ENCODE data around the gene NRP1.
"Not testable (repeated sequence)": the region's sequence is repeated elsewhere in the genome, so short reads cannot be mapped to it uniquely, and the experiment has no call there.

NRP1 gene

DNA sequence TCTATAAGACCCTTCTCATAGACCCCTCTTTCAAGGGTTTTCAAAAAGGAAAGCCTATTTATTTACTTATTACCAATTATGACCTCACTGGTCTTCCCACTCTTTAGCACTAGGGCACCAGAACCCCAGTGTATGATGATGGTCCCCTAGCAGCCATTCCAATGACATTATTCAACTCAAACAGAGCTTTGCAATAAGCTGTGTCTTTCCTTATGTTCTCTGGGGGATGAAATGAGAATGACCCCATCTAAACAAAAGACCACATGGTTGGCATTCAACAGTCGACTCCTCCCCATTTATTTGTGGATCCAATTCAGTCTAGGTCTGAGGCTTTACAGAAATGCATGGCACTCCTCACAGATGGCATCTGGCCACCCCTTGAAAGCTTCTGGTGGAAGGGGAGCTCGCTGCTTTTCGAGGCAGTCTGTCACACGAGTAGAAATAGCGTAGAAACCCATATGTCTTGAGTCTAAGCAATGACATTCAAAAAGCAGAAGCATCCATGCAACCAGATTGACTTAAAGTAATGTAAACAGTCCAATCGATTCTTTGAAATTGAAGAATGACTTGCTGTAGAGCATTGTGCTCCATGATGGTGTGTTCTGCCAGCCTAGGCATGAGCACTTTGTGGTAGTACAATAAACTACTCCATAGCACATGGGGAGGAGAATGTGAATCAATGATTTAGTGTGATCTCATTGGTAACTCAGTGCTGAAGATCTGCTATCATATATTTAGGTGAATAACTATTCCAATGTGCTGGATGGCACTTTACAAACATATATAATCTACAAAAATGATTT is 29.8 kb downstream of the NRP1 start:
- H3K9me3 ChIP-seq (ENCODE audit: control insufficient read depth in 2 of 2, low read length in 2 of 2), result no peaks in the 10 kb centered on the region
- peaks cover 4% of the 10 kb centered on the region for H3K4me1 ChIP-seq (ENCODE audit: control insufficient read depth, insufficient read depth, low read length)
- peaks cover 0 to 2% of the 10 kb centered on the region in 2 donors for H3K36me3 ChIP-seq (ENCODE audit: control insufficient read depth in 2 of 2, insufficient read depth in 2 of 2, low read length in 2 of 2)
- no peak overlapping the region for H3K4me3 ChIP-seq (ENCODE audit: low read length in 2 of 2)
- no peaks in the 10 kb centered on the region for H3K27me3 ChIP-seq (ENCODE audit: control insufficient read depth in 1 of 2, insufficient read depth in 2 of 2, low read length in 2 of 2)
- no peak overlapping the region for H3K9ac ChIP-seq (ENCODE audit: low read length in 2 of 2)
- H3K27ac ChIP-seq (ENCODE audit: low read length), result no peak overlapping the region

DNA sequence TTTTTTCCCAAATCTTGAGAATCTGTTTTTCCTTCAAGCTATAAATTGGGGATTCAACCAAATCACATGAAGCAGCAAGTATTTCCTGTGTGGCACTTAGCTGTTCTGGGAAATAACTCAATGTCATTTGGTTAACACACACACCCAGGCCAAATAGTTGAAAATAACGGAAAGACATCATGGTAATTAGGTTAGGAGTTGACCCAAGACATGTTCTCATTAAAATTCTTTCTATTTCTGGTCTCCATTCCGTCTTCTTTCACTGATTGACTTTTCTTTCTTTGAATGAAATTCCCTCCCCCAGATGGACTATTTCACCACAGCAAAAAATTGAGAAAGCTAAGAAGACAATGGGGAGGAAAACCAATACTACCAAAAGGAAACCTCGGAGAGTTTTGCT is 30.5 kb downstream of the NRP1 start:
- Histone ChIP-seq H3K36me3 (ENCODE audit: control insufficient read depth in 2 of 2, insufficient read depth in 2 of 2, low read length in 2 of 2) (peaks cover 0 to 2% of the 10 kb centered on the region in 2 donors), H3K9ac (ENCODE audit: low read length in 2 of 2) (no peak overlapping the region), H3K9me3 (ENCODE audit: control insufficient read depth in 2 of 2, low read length in 2 of 2) (no peaks in the 10 kb centered on the region), H3K27me3 (ENCODE audit: control insufficient read depth in 1 of 2, insufficient read depth in 2 of 2, low read length in 2 of 2) (no peaks in the 10 kb centered on the region), H3K27ac (ENCODE audit: low read length) (no peak overlapping the region), H3K4me1 (ENCODE audit: control insufficient read depth, insufficient read depth, low read length) (peaks cover 4% of the 10 kb centered on the region), H3K4me3 (ENCODE audit: low read length in 2 of 2) (no peak overlapping the region)

DNA sequence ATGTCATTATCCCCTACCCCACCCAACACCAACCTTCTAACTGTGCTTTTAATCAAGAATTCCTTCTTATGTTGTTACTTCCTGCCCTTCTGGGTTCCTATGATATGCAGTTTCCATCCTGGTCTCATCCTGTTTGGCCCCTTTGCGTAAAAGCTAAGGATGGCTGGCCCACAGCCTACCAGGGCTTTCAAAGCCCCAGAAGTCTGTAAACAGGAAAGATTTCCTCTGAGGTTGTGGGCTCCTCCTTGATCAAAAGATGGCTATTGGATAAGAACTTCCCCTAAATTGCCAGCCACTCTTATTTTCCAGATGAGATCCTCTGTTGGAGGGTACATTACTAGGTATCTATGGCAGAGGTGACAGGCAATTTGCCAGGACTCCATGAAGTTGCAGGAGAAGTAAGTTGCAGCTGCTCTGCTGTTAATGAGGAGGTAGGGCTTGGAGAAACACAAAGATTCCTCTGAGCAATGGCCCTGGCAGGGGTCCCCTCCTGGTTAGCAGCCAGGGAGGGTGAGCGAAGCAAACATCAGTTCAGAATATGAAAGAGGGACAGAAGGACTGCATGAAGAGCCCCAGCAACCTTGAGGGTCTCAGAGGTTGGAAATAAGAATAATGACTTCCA is 32.1 kb downstream of the NRP1 start:
- Histone ChIP-seq H3K27me3 (ENCODE audit: control insufficient read depth in 1 of 2, insufficient read depth in 2 of 2, low read length in 2 of 2) (no peaks in the 10 kb centered on the region), H3K36me3 (ENCODE audit: control insufficient read depth in 2 of 2, insufficient read depth in 2 of 2, low read length in 2 of 2) (peaks cover 0 to 2% of the 10 kb centered on the region in 2 donors), H3K9me3 (ENCODE audit: control insufficient read depth in 2 of 2, low read length in 2 of 2) (no peaks in the 10 kb centered on the region), H3K9ac (ENCODE audit: low read length in 2 of 2) (no peak overlapping the region), H3K27ac (ENCODE audit: low read length) (no peak overlapping the region), H3K4me1 (ENCODE audit: control insufficient read depth, insufficient read depth, low read length) (peaks cover 4% of the 10 kb centered on the region), H3K4me3 (ENCODE audit: low read length in 2 of 2) (no peak overlapping the region)

DNA sequence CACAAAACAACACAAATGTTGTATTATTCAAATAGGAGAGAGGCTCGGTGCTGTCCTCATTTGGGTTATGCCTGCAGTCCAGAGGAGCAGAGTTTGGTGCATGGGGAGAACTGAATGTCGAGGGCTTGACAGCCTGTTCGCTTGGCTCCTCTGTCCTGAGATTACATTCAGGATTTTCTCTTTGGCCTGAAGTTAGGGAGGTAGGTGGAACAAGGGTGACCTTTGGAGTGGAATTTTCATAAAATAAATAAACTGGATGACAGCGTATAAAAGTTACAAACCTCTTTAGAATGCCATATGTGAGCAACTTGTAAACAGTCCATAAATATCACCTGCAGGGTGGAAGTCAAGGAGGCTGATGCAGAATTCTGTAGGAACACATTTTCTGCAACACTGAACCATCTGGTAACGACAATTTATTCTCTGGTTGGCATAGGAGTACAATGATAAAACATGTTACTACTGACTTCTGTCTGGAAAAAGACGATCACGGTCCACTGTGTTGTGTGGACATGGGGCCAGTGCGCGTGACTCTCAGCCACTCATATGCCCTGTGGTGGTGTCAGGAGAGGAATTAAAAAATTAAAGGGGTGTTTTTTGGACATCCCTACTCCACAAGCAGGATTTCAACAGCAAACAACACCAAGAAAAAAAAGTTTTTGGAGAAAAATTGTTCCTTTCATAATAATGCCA is 33.2 kb downstream of the NRP1 start:
- H3K4me3 ChIP-seq (ENCODE audit: low read length in 2 of 2), result no peak overlapping the region
- H3K36me3 ChIP-seq (ENCODE audit: control insufficient read depth in 2 of 2, insufficient read depth in 2 of 2, low read length in 2 of 2), result peaks cover 0 to 2% of the 10 kb centered on the region in 2 donors
- H3K4me1 ChIP-seq (ENCODE audit: control insufficient read depth, insufficient read depth, low read length), result peaks cover 6% of the 10 kb centered on the region
- no peaks in the 10 kb centered on the region for H3K27me3 ChIP-seq (ENCODE audit: control insufficient read depth in 1 of 2, insufficient read depth in 2 of 2, low read length in 2 of 2)
- no peak overlapping the region for H3K9ac ChIP-seq (ENCODE audit: low read length in 2 of 2)
- no peak overlapping the region for H3K27ac ChIP-seq (ENCODE audit: low read length)
- H3K9me3 ChIP-seq (ENCODE audit: control insufficient read depth in 2 of 2, low read length in 2 of 2), result no peaks in the 10 kb centered on the region

DNA sequence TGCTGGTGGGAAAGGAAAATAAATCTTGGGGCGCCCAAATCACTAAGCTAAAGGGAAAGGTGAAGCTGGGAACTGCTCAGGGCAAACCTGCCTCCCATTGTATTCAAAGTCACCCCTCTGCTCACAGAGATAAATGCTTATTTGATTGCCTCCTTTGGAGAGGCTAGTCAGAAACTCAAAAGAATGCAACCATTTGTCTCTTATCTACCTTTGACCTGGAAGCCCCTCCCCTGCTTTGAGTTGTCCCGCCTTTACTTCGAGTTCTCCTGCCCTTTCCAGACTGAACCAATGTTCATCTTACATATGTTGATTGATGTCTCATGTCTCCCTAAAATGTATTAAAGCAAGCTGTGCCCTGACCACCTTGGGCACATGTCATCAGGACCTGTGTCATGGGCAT is 33.9 kb downstream of the NRP1 start:
- H3K27me3 ChIP-seq (ENCODE audit: control insufficient read depth in 1 of 2, insufficient read depth in 2 of 2, low read length in 2 of 2); H3K9me3 ChIP-seq (ENCODE audit: control insufficient read depth in 2 of 2, low read length in 2 of 2); H3K27ac ChIP-seq (ENCODE audit: low read length); H3K4me3 ChIP-seq (ENCODE audit: low read length in 2 of 2); H3K4me1 ChIP-seq (ENCODE audit: control insufficient read depth, insufficient read depth, low read length); H3K9ac ChIP-seq (ENCODE audit: low read length in 2 of 2); H3K36me3 ChIP-seq (ENCODE audit: control insufficient read depth in 2 of 2, insufficient read depth in 2 of 2, low read length in 2 of 2): not testable (repeated sequence)

DNA sequence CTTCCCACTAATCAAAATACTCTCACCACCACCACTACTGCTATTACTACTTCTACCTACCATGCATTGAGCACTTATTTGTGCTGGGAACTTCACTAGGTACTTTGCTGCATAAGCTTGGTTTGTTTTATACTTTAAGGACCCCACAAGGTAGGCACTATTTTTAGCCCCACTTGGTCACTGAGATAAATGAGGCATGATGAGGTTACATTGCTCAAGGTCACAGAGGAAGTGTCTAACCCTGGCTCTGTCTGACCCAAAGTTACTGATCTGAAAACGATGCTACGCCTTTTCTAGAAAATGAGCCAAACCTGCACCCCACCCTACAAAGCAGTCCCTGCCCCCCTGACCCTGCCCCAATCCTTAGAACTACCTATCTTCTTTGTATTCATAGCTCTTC is 35.6 kb downstream of the NRP1 start:
- H3K27ac ChIP-seq (ENCODE audit: low read length), result no peak overlapping the region
- peaks cover 8% of the 10 kb centered on the region for H3K4me1 ChIP-seq (ENCODE audit: control insufficient read depth, insufficient read depth, low read length)
- H3K9ac ChIP-seq (ENCODE audit: low read length in 2 of 2), result no peak overlapping the region
- H3K9me3 ChIP-seq (ENCODE audit: control insufficient read depth in 2 of 2, low read length in 2 of 2), result no peaks in the 10 kb centered on the region
- no peaks in the 10 kb centered on the region for H3K27me3 ChIP-seq (ENCODE audit: control insufficient read depth in 1 of 2, insufficient read depth in 2 of 2, low read length in 2 of 2)
- peaks cover 0 to 2% of the 10 kb centered on the region in 2 donors for H3K36me3 ChIP-seq (ENCODE audit: control insufficient read depth in 2 of 2, insufficient read depth in 2 of 2, low read length in 2 of 2)
- H3K4me3 ChIP-seq (ENCODE audit: low read length in 2 of 2), result no peak overlapping the region

DNA sequence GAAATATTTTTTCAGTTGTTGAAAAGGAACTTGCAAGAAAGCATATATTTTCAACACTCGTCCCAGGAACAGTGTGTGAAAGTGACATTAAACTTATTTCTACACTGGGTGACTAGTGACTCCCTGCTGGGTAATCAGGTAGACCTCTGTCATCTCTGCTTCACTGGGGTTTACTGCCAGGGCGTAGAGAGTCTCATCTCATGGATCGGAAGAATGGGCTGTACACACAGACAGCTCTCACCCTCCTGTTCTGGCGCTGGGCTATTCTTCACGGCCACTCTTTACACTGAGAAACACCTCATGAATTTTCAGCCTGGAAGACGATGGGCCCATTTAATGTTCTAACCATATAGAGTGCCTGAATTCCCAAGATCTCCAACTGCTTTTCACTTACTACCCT is 36.4 kb downstream of the NRP1 start:
- H3K4me1 ChIP-seq (ENCODE audit: control insufficient read depth, insufficient read depth, low read length), result peaks cover 8% of the 10 kb centered on the region
- H3K27ac ChIP-seq (ENCODE audit: low read length), result no peak overlapping the region

DNA sequence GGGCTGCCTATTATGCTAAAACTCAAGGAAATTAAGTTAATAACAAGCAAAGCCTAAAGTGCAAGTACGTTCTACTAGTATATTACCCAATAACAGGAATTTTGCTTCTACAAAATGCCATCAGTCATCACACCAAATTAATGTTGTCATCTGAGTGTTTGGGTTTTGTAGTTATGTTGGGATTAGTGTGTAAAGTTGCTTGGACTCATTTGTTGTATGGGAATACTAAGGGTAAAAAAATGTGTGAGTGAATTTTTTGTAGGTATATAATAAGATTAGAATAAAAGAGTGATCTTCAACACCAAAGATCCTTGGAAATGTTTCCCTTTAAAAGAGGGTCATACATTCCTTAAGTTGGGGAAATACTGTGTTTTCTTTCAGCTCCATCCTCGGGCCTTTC is 38.6 kb downstream of the NRP1 start:
- Histone ChIP-seq H3K27ac (ENCODE audit: low read length) (no peak overlapping the region), H3K9ac (ENCODE audit: low read length in 2 of 2) (no peak overlapping the region), H3K9me3 (ENCODE audit: control insufficient read depth in 2 of 2, low read length in 2 of 2) (no peaks in the 10 kb centered on the region), H3K36me3 (ENCODE audit: control insufficient read depth in 2 of 2, insufficient read depth in 2 of 2, low read length in 2 of 2) (no peaks in the 10 kb centered on the region), H3K4me1 (ENCODE audit: control insufficient read depth, insufficient read depth, low read length) (peaks cover 7% of the 10 kb centered on the region), H3K4me3 (ENCODE audit: low read length in 2 of 2) (no peak overlapping the region), H3K27me3 (ENCODE audit: control insufficient read depth in 1 of 2, insufficient read depth in 2 of 2, low read length in 2 of 2) (no peaks in the 10 kb centered on the region)

More for the DNA sequence above, 36.4 kb downstream of the NRP1 start:
- Histone ChIP-seq H3K4me3 (ENCODE audit: low read length in 2 of 2) (no peak overlapping the region), H3K9ac (ENCODE audit: low read length in 2 of 2) (no peak overlapping the region), H3K36me3 (ENCODE audit: control insufficient read depth in 2 of 2, insufficient read depth in 2 of 2, low read length in 2 of 2) (peaks cover 0 to 2% of the 10 kb centered on the region in 2 donors), H3K27me3 (ENCODE audit: control insufficient read depth in 1 of 2, insufficient read depth in 2 of 2, low read length in 2 of 2) (no peaks in the 10 kb centered on the region), H3K9me3 (ENCODE audit: control insufficient read depth in 2 of 2, low read length in 2 of 2) (no peaks in the 10 kb centered on the region)

DNA sequence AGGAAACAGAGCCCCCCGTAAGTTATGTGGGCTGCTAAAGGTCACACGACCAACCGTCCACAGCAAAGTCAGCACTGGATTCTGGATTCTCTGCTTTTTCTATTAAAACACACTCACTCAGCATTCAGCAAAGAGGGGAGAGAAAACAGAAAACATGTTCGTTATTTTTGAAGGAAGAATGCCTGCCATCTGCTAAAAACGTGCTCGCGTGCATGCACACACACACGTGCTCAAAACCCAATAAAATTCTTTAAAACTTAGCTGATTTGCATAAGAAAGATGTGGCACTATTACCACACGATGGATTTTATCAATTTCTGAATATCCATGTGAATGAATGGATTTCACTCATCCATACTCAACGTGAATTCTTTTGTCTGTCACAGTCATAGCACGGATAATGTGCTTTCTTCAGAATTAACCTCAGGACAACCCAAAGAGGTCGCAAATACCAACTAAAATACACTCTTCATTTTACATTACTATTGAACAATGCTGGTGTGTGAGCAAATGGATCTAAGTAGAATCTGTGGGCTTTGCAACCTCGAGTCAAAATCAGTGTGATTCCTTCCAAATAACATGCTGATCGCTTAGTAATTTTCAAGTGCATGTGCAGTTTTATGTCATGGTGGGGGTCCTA is 40.8 kb downstream of the NRP1 start:
- Histone ChIP-seq H3K9ac (ENCODE audit: low read length in 2 of 2) (no peak overlapping the region), H3K27ac (ENCODE audit: low read length) (no peak overlapping the region), H3K36me3 (ENCODE audit: control insufficient read depth in 2 of 2, insufficient read depth in 2 of 2, low read length in 2 of 2) (no peaks in the 10 kb centered on the region), H3K4me3 (ENCODE audit: low read length in 2 of 2) (no peak overlapping the region), H3K4me1 (ENCODE audit: control insufficient read depth, insufficient read depth, low read length) (peaks cover 9% of the 10 kb centered on the region), H3K9me3 (ENCODE audit: control insufficient read depth in 2 of 2, low read length in 2 of 2) (no peaks in the 10 kb centered on the region), H3K27me3 (ENCODE audit: control insufficient read depth in 1 of 2, insufficient read depth in 2 of 2, low read length in 2 of 2) (no peaks in the 10 kb centered on the region)

DNA sequence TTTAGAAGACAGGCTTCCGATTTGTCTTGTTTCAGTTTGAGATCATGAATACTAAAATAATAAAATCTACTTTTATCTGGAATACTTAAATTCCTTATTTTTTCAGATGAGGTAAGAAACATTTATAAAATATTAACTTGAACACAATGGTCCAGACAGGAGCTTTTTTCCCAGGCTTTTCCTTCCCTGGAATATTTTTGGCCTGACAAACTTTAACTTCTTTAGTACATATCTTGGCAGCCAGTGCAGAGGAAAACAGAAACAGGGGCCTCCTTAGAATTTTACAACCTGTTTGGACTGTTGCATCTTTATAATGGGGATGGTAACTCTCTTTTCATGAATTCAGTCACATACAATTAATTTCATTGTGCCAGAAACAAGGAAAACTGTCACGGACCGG is 41.4 kb downstream of the NRP1 start:
- Histone ChIP-seq H3K9ac (ENCODE audit: low read length in 2 of 2) (no peak overlapping the region), H3K9me3 (ENCODE audit: control insufficient read depth in 2 of 2, low read length in 2 of 2) (no peaks in the 10 kb centered on the region), H3K36me3 (ENCODE audit: control insufficient read depth in 2 of 2, insufficient read depth in 2 of 2, low read length in 2 of 2) (no peaks in the 10 kb centered on the region), H3K27me3 (ENCODE audit: control insufficient read depth in 1 of 2, insufficient read depth in 2 of 2, low read length in 2 of 2) (no peaks in the 10 kb centered on the region), H3K4me1 (ENCODE audit: control insufficient read depth, insufficient read depth, low read length) (peaks cover 14% of the 10 kb centered on the region), H3K4me3 (ENCODE audit: low read length in 2 of 2) (no peak overlapping the region), H3K27ac (ENCODE audit: low read length) (no peak overlapping the region)
